Smooth muscle cell (in vitro differentiated cells): ENCODE data around the gene COL23A1. TPM values are rescaled to one million over a fixed set of nuclear protein-coding genes. Genes with fewer than 3 reads are reported as not detected.

Experiments
- DNase-seq: peaks from one replicate; lab custom pipeline; 2025; ENCODE audit not compliant: unreplicated experiment; lab: John Stamatoyannopoulos, UW
- H2AFZ ChIP-seq: fragments of 200-600 bp; sonication (generic); 2 replicates; pipeline ENCODE4 v1.6.0; 2016; ENCODE audit warnings: antibody characterized with exemption, low read depth, mild to moderate bottlenecking
- H3F3A ChIP-seq: fragments of 200-600 bp; sonication (generic); 2 replicates; pipeline ENCODE4 v1.6.0; 2017; ENCODE audit warnings: antibody characterized with exemption, low read depth
- H3K27ac ChIP-seq: fragments of 200-600 bp; sonication (generic); 2 replicates; pipeline ENCODE4 v1.5.1; 2016; ENCODE audit warnings: low read depth, mild to moderate bottlenecking
- H3K27me3 ChIP-seq: fragments of 200-600 bp; sonication (generic); 2 replicates; pipeline ENCODE4 v1.6.1; 2016; ENCODE audit warnings: low read depth, mild to moderate bottlenecking
- H3K36me3 ChIP-seq: fragments of 200-600 bp; sonication (generic); 2 replicates; pipeline ENCODE4 v1.5.1; 2016; ENCODE audit warnings: low read depth
- H3K4me1 ChIP-seq: fragments of 200-600 bp; sonication (generic); 2 replicates; pipeline ENCODE4 v1.5.1; 2016; ENCODE audit warnings: low read depth
- H3K4me2 ChIP-seq: fragments of 200-600 bp; sonication (generic); 2 replicates; pipeline ENCODE4 v1.6.0; 2016; ENCODE audit warnings: mild to moderate bottlenecking
- H3K4me3 ChIP-seq: fragments of 200-600 bp; sonication (generic); 2 replicates; pipeline ENCODE4 v1.5.1; 2016; ENCODE audit warnings: mild to moderate bottlenecking
- H3K79me2 ChIP-seq: fragments of 200-600 bp; sonication (generic); 2 replicates; pipeline ENCODE4 v1.6.0; 2016; ENCODE audit warnings: low read depth, mild to moderate bottlenecking
- H3K9ac ChIP-seq: fragments of 200-600 bp; sonication (generic); 2 replicates; pipeline ENCODE4 v1.6.0; 2016; ENCODE audit warnings: low read depth
- H3K9me3 ChIP-seq: fragments of 200-600 bp; sonication (generic); replicated peaks from 2 replicates; pipeline ENCODE4 v1.5.1; 2016; ENCODE audit warnings: low read depth
- H4K20me1 ChIP-seq: fragments of 200-600 bp; sonication (generic); 2 replicates; pipeline ENCODE4 v1.6.0; 2016; ENCODE audit warnings: low read depth
- WGBS: methylation state at CpG from one replicate; pipeline ENCODE4 v1.1.7; 2016; ENCODE audit warnings: low lambda C conversion rate; 5-methylcytosine and 5-hydroxymethylcytosine counted together
- polyA plus RNA-seq: library from polyadenylated mRNA; unstranded; fragments of >200 nt; fragmentation: Nextera tagmentation; extraction: Ambion mirVana; gene quantifications from 2 replicates; pipeline ENCODE4 v1.2.1, GENCODE V29; 2016
- total RNA-seq: library from RNA; depleted of rRNA; stranded (reverse); fragments of >200 nt; gene quantifications from 2 replicates; pipeline ENCODE4 v1.2.3, GENCODE V29; 2014
- TF ChIP-seq, protein P1 (sequence below): fragments of 200-600 bp; sonication (generic); IDR thresholded peaks from 2 replicates; pipeline ENCODE4 v1.5.1; 2017; ENCODE audit warnings: borderline replicate concordance, mild to moderate bottlenecking, antibody characterized with exemption; ENCODE audit not compliant: insufficient read depth, poor library complexity, severe bottlenecking

COL23A1 gene
- total and polyA plus RNA-seq, 2 experiments from 2014 or later = 5.3 to 27.4 TPM

DNA sequence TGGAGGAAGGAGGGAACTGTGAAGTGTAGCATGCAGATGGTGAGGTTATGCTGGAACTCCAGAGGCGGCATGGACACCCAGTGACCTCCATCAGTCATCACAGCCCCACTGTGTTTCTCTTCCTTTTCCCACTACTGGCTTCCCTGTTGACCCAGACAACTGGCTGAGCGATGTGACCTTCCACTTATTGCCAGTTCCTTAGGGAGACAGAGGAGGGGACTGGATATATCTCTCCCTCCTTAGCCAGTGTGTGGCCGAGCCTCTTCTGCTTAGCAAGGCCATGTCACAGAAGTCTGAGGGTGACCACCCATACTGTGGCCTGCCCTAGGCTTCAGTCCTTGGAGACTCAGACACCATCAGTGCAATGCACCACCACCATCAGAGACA is 354.6 kb downstream of the COL23A1 start:
- no peaks in the 10 kb centered on the region for H3K36me3 ChIP-seq
- H3K4me2 ChIP-seq = no peak overlapping the region
- 94% methylated on average over 3 of the region's 3 CpGs for WGBS
- peaks cover 14% of the 10 kb centered on the region for H3K79me2 ChIP-seq
- TF ChIP-seq, protein P1, sequence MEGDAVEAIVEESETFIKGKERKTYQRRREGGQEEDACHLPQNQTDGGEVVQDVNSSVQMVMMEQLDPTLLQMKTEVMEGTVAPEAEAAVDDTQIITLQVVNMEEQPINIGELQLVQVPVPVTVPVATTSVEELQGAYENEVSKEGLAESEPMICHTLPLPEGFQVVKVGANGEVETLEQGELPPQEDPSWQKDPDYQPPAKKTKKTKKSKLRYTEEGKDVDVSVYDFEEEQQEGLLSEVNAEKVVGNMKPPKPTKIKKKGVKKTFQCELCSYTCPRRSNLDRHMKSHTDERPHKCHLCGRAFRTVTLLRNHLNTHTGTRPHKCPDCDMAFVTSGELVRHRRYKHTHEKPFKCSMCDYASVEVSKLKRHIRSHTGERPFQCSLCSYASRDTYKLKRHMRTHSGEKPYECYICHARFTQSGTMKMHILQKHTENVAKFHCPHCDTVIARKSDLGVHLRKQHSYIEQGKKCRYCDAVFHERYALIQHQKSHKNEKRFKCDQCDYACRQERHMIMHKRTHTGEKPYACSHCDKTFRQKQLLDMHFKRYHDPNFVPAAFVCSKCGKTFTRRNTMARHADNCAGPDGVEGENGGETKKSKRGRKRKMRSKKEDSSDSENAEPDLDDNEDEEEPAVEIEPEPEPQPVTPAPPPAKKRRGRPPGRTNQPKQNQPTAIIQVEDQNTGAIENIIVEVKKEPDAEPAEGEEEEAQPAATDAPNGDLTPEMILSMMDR = no peak
- H4K20me1 ChIP-seq = peaks cover under 1% of the 10 kb centered on the region
- no peaks in the 10 kb centered on the region for H3K27me3 ChIP-seq
- H2AFZ ChIP-seq = no peak overlapping the region
- H3K4me1 ChIP-seq = peaks cover 9% of the 10 kb centered on the region
- H3F3A ChIP-seq = peaks cover 4% of the 10 kb centered on the region
- no peak for DNase-seq
- H3K9ac ChIP-seq = no peak overlapping the region
- no peaks in the 10 kb centered on the region for H3K9me3 ChIP-seq
- no peak overlapping the region for H3K4me3 ChIP-seq
- no peak overlapping the region for H3K27ac ChIP-seq

DNA sequence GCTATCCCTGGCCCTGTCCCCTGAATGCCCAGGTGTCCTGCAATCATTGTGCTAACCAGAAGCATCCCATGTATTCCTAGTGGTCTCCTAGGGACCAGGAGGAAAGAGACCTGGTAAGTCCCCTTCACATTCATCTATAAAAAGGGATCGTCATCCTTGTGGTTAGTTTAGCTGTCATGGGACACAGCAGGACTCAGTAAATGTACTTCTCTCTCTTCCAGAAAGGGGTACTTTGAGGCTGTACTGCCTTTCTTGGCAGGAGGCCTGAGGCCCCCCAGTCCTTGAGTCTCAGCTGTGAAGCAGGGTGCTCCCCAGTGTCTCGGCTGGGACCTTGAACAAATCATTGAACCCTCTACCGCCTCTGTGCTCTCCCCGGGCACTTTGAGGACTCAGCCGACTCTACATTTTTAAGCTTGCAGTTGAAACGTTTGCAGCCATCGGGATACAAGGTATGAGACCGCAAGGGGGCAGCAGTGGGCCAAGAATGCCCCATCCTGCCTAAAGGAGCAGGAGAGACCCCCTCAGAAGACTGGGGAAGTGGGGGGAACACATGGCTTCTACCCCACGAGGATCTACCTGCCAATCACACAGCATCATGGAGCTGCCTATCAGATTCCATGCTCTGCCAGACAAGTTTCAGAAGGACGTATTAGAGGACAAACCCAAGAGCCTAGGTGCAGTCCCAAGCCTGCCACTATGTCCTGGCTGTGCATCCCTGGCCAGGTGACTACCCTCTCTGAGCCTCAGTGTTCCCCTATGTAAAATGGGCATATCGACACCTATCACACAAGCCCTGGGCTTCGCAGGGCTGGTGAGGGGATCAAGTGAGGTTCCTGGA is 355.2 kb downstream of the COL23A1 start:
- Histone ChIP-seq H3K4me2 (no peak overlapping the region), H3K4me1 (peaks cover 9% of the 10 kb centered on the region), H3K27me3 (no peaks in the 10 kb centered on the region), H3K79me2 (peaks cover 21% of the 10 kb centered on the region), H2AFZ (peak overlapping the region; percentile 71), H3F3A (peaks cover 4% of the 10 kb centered on the region), H3K9me3 (no peaks in the 10 kb centered on the region), H4K20me1 (peaks cover 4% of the 10 kb centered on the region), H3K27ac (no peak overlapping the region), H3K36me3 (no peaks in the 10 kb centered on the region), H3K4me3 (no peak overlapping the region), H3K9ac (no peak overlapping the region)
- TF ChIP-seq, protein P1 = peak; percentile 76
- 36% methylated on average over 12 of the region's 12 CpGs for WGBS
- peak; percentile 31 for DNase-seq

DNA sequence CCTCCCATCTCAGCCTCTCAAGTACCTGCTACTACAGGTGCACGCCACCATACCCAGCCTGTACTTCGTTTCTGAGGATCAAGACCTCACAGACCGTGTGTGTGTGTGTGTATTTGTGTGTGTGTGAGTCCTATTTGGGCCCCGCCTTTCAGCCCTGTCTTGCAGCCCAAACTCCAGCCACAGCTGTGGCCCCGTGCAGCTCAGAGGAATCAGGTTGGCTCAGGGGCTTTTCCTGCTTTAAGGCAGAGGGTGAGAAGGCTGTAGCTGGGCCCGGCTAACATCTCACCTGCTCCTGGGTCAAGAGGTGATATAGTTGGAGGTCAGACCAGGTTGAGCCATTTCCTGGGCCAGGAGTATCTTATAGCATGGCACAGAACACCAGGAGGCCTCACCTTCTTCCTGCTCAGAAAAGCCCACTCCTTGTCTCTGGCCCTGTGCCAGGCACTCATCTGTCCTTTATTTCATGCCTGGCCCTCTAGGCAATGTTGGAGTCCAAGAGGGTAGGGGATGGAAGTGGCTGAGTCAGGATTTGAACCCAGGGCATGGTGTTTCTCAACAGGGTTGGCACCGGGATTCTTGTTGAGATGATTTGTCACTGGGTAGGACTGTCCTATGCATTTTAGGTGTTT is 356.0 kb downstream of the COL23A1 start:
- no peak overlapping the region for H3K4me3 ChIP-seq
- TF ChIP-seq, protein P1 = no peak
- H3K27ac ChIP-seq = no peak overlapping the region
- H4K20me1 ChIP-seq = peaks cover 4% of the 10 kb centered on the region
- H3F3A ChIP-seq = peaks cover 4% of the 10 kb centered on the region
- H3K9ac ChIP-seq = no peak overlapping the region
- H3K9me3 ChIP-seq = no peaks in the 10 kb centered on the region
- no peaks in the 10 kb centered on the region for H3K36me3 ChIP-seq
- H2AFZ ChIP-seq = no peak overlapping the region
- peaks cover 26% of the 10 kb centered on the region for H3K79me2 ChIP-seq
- H3K4me1 ChIP-seq = peaks cover 9% of the 10 kb centered on the region
- 90% methylated on average over 7 of the region's 7 CpGs for WGBS
- no peak overlapping the region for H3K4me2 ChIP-seq
- H3K27me3 ChIP-seq = no peaks in the 10 kb centered on the region
- DNase-seq = no peak
